RKO (cell line): ENCODE measurements around the gene MAX.
A peak's percentile ranks its signal among the peaks of the same experiment; 100 is the strongest.

Experiments
- DNase-seq: peaks from one replicate; pipeline ENCODE4 v3.0.0-alpha.2; 2016; ENCODE audit warnings: low spot score

Gene MAX

GRCh38 chr14:65102441-65103149 is at the start of gene MAX:
Gene MAX, minus strand, starts transcription at chr14:65102517. Its CDS starts 178 bp downstream, at chr14:65102339.
- peak; percentile 99 for DNase-seq

GRCh38 chr14:65151609-65151956 is 49.3 kb upstream of the MAX start:
- no peak for DNase-seq

GRCh38 chr14:65150898-65151608 is 48.7 kb upstream of the MAX start:
- no peak for DNase-seq

GRCh38 chr14:65149116-65149515 is 46.8 kb upstream of the MAX start:
- DNase-seq = no peak

- no peak for DNase-seq
These were observed 41.9 kb upstream of the MAX start for GRCh38 chr14:65144170-65144569.

GRCh38 chr14:65142914-65143625 is 40.8 kb upstream of the MAX start:
- DNase-seq = no peak

- DNase-seq = no peak
These were observed 40.1 kb upstream of the MAX start for GRCh38 chr14:65142429-65142828.

GRCh38 chr14:65141523-65141922 is 39.2 kb upstream of the MAX start:
- DNase-seq = no peak

GRCh38 chr14:65137648-65138307 is 35.5 kb upstream of the MAX start:
- no peak for DNase-seq

GRCh38 chr14:65134651-65135579 is 32.6 kb upstream of the MAX start:
- DNase-seq = no peak

- no peak for DNase-seq
These were observed 30.5 kb upstream of the MAX start for GRCh38 chr14:65132855-65133254.

- peak; percentile 3 for DNase-seq
These were observed 29.0 kb upstream of the MAX start for GRCh38 chr14:65131301-65131701.

- DNase-seq = no peak
These were observed 25.8 kb upstream of the MAX start for GRCh38 chr14:65128096-65128495.

- no peak for DNase-seq
These were observed 15.7 kb upstream of the MAX start for GRCh38 chr14:65117769-65118745.

GRCh38 chr14:65115615-65116014 is 13.3 kb upstream of the MAX start:
- no peak for DNase-seq

GRCh38 chr14:65110525-65110924 is 8.2 kb upstream of the MAX start:
- DNase-seq = peak; percentile 23

GRCh38 chr14:65109357-65109756 is 7.0 kb upstream of the MAX start:
- DNase-seq = no peak

- DNase-seq = no peak
These were observed 4.9 kb upstream of the MAX start for GRCh38 chr14:65107200-65107599.

- DNase-seq = no peak
These were observed 4.4 kb upstream of the MAX start for GRCh38 chr14:65106736-65107135.

GRCh38 chr14:65106316-65106715 is 4.0 kb upstream of the MAX start:
- DNase-seq = no peak
